ENCODE measurements around the gene NUDT9.
"Not testable (repeated sequence)": the region's sequence is repeated elsewhere in the genome, so short reads cannot be mapped to it uniquely, and the experiment has no call there.

NUDT9 gene

GRCh38 chr4:87416965-87417364 is 5.4 kb upstream of the NUDT9 start:
- H3K27me3 ChIP-seq (ENCODE audit: insufficient read depth, low read depth): no peaks in the 10 kb centered on the region
- no peak overlapping the region for H2AFZ ChIP-seq (ENCODE audit: low read depth)
- peaks cover 6% of the 10 kb centered on the region for H3K4me1 ChIP-seq (ENCODE audit: low read depth, poor library complexity, severe bottlenecking)

GRCh38 chr4:87418410-87418809 is 4.0 kb upstream of the NUDT9 start:
- H3K79me2 ChIP-seq (ENCODE audit: insufficient read depth, low read depth); H3K4me1 ChIP-seq (ENCODE audit: low read depth, poor library complexity, severe bottlenecking); H3K4me2 ChIP-seq; H2AFZ ChIP-seq (ENCODE audit: low read depth); H3K9ac ChIP-seq; H4K20me1 ChIP-seq (ENCODE audit: insufficient read depth); H3K27me3 ChIP-seq (ENCODE audit: insufficient read depth, low read depth); H3K4me3 ChIP-seq (IDR thresholded peaks at IDR 0.05; ENCODE audit: insufficient read depth, low read depth, low read length); H3K27ac ChIP-seq; H3K36me3 ChIP-seq (ENCODE audit: insufficient read depth): not testable (repeated sequence)

More at GRCh38 chr4:87416965-87417364, 5.4 kb upstream of the NUDT9 start:
- Histone ChIP-seq H3K4me2 (no peak overlapping the region), H3K4me3 (IDR thresholded peaks at IDR 0.05; ENCODE audit: insufficient read depth, low read depth, low read length) (no peak overlapping the region), H3K36me3 (ENCODE audit: insufficient read depth) (no peaks in the 10 kb centered on the region), H3K79me2 (ENCODE audit: insufficient read depth, low read depth) (no peaks in the 10 kb centered on the region), H4K20me1 (ENCODE audit: insufficient read depth) (no peaks in the 10 kb centered on the region), H3K9ac (no peak overlapping the region), H3K27ac (no peak overlapping the region)
- TF ChIP-seq CTCF (conservative IDR thresholded peaks at IDR 0.05; ENCODE audit: low read depth, low read length): no peak

DNA sequence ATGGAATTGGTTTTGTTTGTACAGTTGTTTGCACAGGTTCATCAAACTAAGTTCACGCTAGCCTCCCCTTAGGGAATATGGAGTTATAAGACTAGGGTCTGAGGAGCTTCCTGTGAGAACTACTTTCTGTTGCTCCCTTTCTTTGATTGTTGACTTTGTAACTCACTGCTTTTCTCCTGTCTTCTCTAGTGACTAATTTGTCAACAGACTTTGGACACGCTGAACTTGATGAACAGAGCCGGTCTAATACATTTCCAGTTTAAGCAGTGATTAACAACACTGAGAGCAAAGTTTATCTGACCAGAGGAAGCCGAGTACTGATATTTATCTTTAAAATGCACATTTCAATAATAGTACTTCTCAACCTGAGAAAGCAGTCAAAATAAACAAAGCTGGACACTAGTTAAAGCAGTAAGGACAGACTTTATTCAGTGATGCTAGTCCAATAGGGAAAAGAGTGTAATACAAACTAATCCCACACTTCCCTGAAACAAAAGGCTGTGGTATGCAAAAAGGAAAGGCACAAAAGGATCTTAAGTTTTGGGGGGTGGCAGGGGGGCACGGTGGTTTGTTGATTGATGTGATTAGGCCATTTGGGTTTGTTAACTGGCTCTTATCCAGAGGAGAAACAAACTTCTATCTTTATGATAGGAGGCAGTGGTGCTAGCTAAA is 2.7 kb upstream of the NUDT9 start:
- no peaks in the 10 kb centered on the region for H3K27me3 ChIP-seq (ENCODE audit: insufficient read depth, low read depth)
- no peak overlapping the region for H3K27ac ChIP-seq
- no peak overlapping the region for H3K4me2 ChIP-seq
- no peak overlapping the region for H3K9ac ChIP-seq
- H3K4me3 ChIP-seq (IDR thresholded peaks at IDR 0.05; ENCODE audit: insufficient read depth, low read depth, low read length): no peak overlapping the region
- TF ChIP-seq CTCF (conservative IDR thresholded peaks at IDR 0.05; ENCODE audit: low read depth, low read length): no peak
- H4K20me1 ChIP-seq (ENCODE audit: insufficient read depth): no peaks in the 10 kb centered on the region
- no peak overlapping the region for H2AFZ ChIP-seq (ENCODE audit: low read depth)
- H3K4me1 ChIP-seq (ENCODE audit: low read depth, poor library complexity, severe bottlenecking): peaks cover 16% of the 10 kb centered on the region
- peaks cover 17% of the 10 kb centered on the region; the same call in 1 of the 2 replicates for H3K79me2 ChIP-seq (ENCODE audit: insufficient read depth, low read depth)
- H3K36me3 ChIP-seq (ENCODE audit: insufficient read depth): no peaks in the 10 kb centered on the region

GRCh38 chr4:87420276-87420830 is 2.0 kb upstream of the NUDT9 start:
- Histone ChIP-seq H2AFZ (ENCODE audit: low read depth) (no peak overlapping the region), H3K27me3 (ENCODE audit: insufficient read depth, low read depth) (no peaks in the 10 kb centered on the region), H3K4me3 (IDR thresholded peaks at IDR 0.05; ENCODE audit: insufficient read depth, low read depth, low read length) (no peak overlapping the region), H3K36me3 (ENCODE audit: insufficient read depth) (no peaks in the 10 kb centered on the region), H4K20me1 (ENCODE audit: insufficient read depth) (no peaks in the 10 kb centered on the region), H3K4me2 (no peak overlapping the region), H3K79me2 (ENCODE audit: insufficient read depth, low read depth) (peaks cover 20% of the 10 kb centered on the region; the same call in 1 of the 2 replicates), H3K27ac (no peak overlapping the region), H3K4me1 (ENCODE audit: low read depth, poor library complexity, severe bottlenecking) (peaks cover 20% of the 10 kb centered on the region), H3K9ac (no peak overlapping the region)
- TF ChIP-seq CTCF (conservative IDR thresholded peaks at IDR 0.05; ENCODE audit: low read depth, low read length): no peak

Data from KMS-11 (cell line).